SK-N-DZ (cell line): Measurements from ENCODE around the gene ADAMTS3.

Experiments
- DNase-seq: peaks from one replicate; pipeline ENCODE4 v3.0.0-alpha.2; 2015; ENCODE audit warnings: low spot score

Gene ADAMTS3

GRCh38 chr4:72300126-72300525 is 268.9 kb downstream of the ADAMTS3 start:
- DNase-seq: no peak

DNA sequence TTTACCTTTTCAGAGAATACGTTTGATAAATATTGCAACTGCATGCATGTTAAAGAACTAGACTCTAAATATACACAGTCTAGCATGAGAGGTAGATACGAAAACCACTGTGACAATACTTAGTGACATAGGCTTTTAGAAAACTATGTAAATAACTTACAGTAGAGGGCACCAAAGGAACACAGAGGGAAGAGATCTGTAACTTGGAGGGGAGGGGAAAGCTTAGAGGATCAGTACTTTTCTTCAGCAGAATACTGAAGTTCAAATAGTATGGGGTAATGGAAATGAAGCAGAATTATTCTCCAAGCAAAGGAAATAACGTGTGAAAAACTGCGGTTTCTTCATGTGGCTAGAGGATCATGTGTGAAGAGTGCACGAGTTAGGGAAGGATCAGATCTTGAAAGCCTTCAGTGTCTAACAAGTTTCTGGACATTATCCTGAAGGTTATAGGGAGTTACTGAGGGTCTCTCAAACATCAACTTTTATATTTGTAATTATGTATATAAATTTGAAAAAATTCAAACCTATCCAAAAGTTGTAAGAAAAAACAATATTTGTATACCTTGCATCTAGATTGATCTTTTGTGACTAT is 273.0 kb downstream of the ADAMTS3 start:
- peak; percentile 24 for DNase-seq

GRCh38 chr4:72290737-72291136 is 278.3 kb downstream of the ADAMTS3 start:
- no peak for DNase-seq

GRCh38 chr4:72286910-72287309 is 282.1 kb downstream of the ADAMTS3 start:
- DNase-seq: no peak

- no peak for DNase-seq
Measured at GRCh38 chr4:72286185-72286584, 282.8 kb downstream of the ADAMTS3 start.

DNA sequence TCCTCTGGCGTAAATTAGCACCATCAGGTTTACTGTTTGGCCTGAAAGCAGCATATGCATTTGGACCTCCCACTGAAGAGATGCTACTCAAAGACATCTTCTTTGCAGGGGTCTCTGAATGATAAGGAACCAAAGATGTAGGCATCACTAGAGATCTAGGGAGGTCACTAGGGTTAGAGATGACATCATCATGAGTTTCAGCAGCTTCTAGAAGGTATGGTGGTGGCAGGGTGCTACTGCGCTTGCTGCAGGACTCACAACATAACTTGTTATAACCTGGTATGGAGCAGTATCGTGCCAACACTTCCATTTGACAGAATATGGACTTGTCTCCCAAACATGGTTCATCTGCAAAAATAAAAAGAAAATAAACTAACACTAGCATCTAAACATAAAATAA is 285.7 kb downstream of the ADAMTS3 start:
- DNase-seq: no peak

DNA sequence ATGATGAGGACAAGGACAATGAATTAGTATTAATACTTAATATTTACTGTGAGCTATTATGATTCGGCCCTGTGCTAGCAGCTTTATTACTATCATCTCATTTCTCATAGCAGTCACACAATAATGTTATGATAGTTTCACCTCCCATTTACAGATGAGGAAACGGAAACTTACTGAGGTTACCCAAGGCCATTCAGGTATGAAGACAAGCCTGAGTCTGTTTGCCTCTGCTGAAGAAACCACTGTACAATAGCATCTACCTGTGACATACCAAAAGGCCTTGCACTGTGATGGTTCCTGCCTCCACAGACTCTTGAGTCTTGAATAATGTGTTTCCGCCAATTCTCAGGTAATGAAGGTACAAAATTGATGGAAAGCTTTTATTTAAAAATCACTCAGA is 288.8 kb downstream of the ADAMTS3 start:
- DNase-seq: no peak

DNA sequence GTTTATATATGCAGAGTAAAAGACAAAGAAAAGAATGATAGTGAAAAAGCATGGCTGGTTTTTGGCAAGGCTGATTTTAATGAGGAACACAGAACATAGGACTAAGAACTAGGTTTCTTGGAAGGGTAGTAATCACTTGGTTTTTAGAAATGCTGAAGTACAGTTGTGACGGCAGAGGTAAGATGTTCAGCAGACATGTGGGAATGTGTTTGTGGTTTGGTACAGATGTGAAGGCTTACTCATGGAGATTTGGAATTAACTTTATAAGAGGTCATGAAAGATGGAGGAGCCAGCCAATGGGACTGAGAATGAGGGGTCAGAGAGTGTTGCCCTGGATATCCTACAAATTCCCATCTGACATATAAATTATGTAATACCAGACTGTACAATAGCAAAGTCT is 293.6 kb downstream of the ADAMTS3 start:
- no peak for DNase-seq

GRCh38 chr4:72274251-72274650 is 294.8 kb downstream of the ADAMTS3 start:
- no peak for DNase-seq

DNA sequence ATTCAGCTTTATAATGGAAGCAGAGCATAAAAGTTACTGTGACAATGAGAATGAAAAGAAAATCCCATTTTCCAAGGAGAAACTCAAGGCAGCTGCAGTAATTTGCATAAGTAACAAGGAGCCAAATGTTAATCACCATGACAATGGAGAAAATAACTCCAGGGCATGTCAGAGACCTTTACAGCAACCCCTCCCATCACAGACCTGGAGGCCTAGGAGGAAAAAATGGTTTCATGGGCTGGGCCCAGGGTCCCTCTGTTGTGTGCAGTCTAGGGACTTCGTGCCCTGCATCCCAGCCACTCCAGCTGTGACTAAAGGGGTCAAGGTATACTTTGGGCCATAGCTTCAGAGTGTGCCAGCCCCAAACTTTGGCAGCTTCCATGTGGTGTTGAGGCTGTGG is 313.8 kb downstream of the ADAMTS3 start:
- no peak for DNase-seq

DNA sequence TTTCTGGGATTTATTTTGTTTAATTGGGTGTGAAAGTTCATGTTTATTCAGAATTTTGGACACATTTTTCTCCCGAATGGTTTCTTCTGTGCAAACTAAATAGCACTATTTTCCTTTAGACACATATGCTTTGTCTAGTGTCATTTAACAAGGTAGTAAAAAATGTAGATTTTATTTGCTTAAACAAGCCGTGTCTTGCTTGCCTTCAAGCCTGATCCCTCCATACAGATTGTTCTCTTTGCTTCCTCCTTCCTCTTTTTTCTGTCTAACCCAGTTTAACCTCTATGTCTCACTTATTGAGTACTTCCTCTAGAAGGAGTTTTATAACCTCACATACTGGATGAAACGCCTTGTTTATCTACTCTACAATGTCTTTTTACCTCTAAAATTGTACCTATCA is 325.4 kb downstream of the ADAMTS3 start:
- DNase-seq: no peak

DNA sequence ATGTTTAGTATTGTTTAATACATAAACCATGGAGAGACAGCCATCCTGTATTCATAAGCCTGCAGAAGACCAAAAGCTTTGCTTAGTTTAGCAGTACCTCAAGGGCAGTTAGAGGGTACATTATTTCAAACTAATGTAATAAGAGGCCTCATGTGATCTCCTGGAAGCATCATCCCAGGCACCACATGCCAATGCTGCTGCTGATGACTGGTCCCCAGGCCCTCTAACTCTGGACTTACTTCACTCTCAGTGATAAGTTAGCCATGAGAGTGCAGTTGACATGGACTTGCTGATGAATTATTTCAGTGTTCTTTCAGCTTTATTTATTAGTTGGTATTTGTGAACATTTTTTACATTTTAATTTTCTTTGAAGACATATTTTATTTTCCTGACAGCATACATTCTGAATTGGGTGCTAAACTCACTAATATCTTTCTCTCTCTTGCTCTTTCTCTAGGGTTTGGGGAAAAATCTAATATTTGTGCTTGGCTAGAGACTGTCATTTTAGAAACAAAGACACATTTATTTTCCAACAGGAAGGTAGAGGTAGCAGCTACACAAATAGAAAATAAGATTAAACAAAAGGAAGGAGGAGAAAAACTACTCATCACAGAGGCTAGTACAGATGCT is 329.4 kb downstream of the ADAMTS3 start:
- no peak for DNase-seq
